ENCODE results near the gene SMTNL1.
A peak's percentile ranks its signal among the peaks of the same experiment; 100 is the strongest.

Gene SMTNL1

DNA sequence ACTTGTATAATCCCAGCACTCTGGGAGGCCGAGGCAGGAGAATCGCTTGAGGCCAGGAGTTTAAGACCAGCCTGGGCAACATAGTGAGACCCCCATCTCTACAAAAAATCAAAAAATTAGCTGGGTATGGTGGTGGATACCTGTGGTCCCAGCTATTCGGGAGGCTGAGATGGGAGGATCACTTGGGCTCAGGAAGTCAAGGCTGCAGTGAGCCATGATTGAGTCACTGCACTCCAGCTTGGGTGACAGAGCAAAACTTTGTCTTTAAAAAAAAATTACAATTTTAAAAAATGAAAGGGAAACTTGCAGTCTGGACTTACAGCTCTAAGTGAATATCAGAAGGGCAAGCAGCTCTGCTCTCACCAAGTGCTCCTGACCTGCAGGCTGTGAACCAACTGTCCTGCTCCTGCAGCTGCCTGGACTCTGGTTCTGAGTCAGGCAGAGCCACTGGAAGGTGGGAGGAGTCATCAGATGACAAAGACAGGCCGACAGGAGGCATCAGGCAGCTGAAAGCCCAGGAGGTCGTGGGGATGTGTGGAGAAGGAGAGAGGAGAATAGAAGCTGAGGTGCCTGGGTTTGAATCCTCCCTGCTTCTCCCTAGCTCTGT, 9.6 kb downstream of the SMTNL1 start:
- no peak for DNase-seq

DNA sequence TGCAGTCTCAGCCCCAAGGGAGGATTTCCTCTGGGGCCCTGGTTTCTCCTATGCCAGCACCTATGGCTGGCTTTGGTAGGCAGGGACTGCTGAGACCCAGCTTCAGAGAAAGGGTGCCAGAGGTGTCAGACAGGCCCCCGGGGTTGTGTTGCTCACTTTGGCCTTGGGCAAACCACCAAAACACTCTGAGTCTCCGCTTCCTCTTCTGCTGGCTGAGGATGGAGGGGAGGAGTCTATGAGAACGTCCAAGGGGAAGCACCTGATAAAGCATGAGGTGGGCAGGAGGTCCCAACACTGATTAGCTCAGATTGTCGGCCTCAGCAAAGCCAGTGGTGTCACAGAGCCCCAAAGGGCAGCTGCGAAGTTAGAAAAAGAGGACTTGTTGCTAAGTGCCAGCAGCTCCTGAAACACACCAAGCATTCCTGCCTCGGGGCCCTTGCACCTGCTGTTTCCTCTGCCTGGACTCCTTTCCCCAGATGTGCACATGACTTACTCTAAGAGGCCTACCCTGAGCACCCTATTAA, 10.5 kb downstream of the SMTNL1 start:
- no peak for DNase-seq

- DNase-seq, result no peak
Observed at GRCh38 chr11:57549983-57550382, 12.6 kb downstream of the SMTNL1 start.

- DNase-seq, result no peak
Observed at GRCh38 chr11:57551941-57552340, 14.5 kb downstream of the SMTNL1 start.

- DNase-seq, result no peak
Observed at GRCh38 chr11:57552479-57552878, 15.1 kb downstream of the SMTNL1 start.

- no peak for DNase-seq
Observed at GRCh38 chr11:57555393-57555792, 18.0 kb downstream of the SMTNL1 start.

GRCh38 chr11:57556041-57556440, 18.6 kb downstream of the SMTNL1 start:
- DNase-seq, result no peak

DNA sequence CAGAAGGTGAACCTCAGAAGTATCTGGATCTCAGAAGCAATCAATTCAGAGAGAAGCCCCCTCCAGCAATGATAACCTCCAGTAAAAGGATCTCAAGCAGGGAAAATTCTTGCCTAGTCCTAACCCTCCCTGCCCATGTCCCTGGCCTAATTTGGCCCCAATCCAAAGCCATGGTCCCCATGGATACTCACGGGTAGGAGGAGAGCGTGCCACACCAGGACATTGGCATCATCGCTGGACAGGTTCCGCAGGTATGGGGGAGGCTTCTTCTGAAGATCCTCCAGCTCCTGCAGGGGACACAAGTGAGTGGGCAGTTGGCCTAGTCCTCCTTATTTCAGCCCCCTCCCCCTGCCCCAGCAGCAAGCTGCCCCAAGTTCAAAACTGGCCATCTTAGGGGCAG, 22.8 kb downstream of the SMTNL1 start:
- DNase-seq, result peak in 1 of 3 experiments; percentile 23

DNA sequence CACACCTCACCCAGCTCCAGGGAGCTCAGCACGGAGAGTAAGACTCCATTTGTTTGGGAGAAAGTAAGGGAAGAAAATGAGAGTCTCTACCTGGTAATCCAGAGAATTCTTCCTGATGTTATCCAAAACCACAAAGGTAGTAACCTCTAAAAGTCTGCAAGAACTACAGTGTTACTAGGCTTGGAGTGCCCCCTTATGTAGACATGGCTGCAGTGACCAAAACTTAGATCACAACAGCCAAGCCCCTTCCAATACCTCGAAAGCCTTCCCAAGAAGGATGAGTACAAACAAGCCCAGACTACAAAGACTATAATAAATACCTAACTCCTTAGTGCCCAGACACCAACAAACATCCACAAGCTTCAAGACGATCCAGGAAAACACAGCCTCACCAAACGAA, 25.2 kb downstream of the SMTNL1 start:
- DNase-seq, result no peak

- DNase-seq, result peak in 1 of 3 experiments; percentile 26
Observed at GRCh38 chr11:57566005-57566904, 28.9 kb downstream of the SMTNL1 start.

DNA sequence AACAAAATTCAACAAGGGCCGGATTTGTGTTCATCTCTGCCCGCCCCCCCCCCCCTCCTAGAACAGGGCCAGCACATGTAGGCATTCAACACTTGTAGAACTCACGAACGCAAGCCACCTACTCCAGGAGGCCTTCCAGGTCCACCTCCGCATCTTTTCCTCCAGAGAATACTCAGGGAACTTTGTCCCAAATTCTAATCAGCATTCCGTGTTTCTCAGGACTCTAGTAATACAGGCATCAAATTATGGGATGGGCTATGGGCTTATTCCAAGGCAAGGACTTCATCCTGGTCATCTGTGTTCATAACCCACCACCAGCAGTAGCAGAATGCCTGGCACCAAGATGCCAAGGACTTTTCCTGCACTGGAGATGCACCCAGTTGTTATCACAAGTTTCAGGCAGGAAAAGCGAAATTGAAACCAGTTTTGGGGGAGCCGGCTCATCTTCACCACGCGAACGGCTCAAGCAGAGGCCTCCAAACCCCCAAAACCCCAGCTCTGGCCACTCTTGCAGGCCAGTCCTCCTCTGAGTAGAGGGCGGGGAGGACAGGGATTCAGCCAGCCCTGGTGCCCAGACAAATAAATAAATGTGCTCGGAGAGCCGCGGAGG, 29.6 kb downstream of the SMTNL1 start:
- no peak for DNase-seq

DNA sequence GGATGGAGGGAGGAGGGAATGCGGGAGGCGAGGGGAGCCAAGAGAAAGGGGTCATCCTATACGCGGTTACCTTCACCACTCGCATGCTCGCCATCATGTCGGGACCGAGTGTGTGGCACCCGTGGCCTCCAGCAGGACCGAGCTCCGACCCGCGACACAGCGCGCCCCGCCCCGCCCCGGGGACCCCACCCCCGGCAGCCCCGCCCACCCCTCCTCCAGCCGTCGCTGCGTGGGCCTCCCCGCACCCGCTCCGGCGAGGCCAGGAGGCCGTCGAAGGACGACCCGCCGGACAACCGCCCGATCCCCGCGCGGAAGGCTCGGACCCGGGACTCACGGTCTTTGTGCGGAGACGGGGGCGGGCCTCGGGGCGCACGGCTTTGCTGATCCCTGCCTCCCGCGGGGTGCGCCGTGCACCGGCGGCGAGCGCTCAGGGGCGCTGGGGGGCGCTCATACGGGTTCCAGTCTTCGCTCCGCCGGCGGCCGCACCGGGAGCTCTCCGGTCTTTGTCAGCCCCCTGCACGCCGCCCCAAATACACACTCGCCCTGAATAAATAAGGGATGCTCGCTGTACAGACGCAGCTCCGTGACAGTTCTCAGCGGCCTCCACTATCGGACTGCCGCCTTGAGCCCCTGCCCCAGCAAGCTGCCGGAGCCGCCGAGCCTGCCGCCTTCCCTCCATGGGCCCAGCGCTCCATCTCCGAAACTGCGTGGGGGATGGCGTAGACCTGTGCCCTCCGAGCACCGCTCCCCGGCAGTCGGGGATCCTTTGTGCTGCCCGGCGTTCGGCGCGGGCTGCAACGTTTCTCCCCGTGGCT, 30.3 kb downstream of the SMTNL1 start, which contains the start of gene UBE2L6:
Gene UBE2L6, minus strand, starts transcription at position 158 of the 815 bp plus-strand sequence. Its CDS starts 61 bp downstream, at position 97.
- peak; percentile 36 to 90 (median 86) for DNase-seq

DNA sequence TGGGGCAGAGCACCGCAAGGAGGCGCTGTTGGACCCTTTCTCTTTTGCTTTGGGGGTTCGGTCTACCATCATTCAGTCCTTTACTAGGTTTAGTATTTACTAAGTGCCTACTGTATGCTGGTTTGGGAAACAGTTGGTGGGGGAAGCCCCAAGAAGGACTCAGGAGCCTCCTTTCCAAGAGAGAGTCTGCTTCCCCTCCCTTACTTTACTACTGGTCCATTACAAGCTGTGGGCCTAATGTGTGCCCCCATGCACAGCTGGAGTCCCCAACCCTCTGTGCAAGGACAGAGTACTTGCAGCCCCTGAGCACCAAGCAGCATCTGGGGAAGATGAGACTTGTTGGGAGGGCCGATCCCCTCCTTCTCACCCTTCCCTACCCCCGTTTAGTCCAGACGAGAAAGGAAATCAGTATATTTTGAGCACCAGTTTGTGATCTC, 31.0 kb downstream of the SMTNL1 start:
- DNase-seq, result peak in 1 of 3 experiments; percentile 73

GRCh38 chr11:57571606-57572005, 34.2 kb downstream of the SMTNL1 start:
- no peak for DNase-seq

- DNase-seq, result no peak
Observed at GRCh38 chr11:57574061-57574460, 36.7 kb downstream of the SMTNL1 start.

- no peak for DNase-seq
Observed at GRCh38 chr11:57584341-57584740, 46.9 kb downstream of the SMTNL1 start.

DNA sequence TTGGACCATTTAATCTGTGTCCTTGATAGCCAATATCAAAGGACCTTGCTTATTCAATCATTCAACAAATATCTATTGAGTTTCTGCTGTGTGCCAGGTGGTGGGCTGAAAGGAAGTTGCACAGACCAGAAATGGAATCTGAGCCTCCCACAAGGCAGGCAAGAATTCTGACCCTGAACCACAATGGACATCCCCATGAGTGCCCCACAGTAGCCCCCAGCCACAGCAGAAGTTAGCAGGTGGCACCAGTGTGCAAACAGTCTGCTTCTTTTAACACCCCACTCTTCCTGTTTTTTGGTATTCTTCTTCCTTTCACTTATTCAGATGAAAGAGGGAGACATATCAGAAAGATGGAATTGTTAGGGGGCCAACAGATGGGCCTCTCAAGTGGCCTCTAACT, 47.9 kb downstream of the SMTNL1 start:
- DNase-seq, result no peak

DNA sequence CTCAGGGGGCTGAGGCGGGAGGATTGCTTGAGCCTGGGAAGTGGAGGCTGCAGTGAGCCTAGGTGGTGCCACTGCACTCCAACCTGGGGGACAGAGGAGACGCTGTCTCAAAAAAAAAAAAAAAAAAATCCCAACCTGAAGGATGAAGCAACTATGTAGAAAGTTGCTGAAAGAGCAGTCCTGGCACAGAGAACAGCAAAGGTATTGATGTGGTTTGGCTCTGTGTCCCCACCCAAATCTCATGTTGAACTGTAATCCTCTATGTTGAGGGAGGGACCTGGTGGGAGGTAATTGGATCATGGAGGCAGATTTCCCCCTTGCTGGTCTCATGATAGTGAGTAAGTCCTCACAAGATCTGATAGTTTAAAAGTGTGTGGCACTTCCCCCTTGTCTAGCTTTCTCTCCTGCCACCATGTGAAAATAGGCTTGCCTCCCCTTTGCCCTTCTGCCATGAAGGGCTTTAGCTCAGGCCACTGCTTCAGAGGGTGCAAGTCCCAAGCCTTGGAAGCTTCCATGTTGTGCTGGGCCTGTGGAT, 49.4 kb downstream of the SMTNL1 start:
- DNase-seq, result no peak

- no peak for DNase-seq
Observed at GRCh38 chr11:57588046-57588710, 50.8 kb downstream of the SMTNL1 start.

DNA sequence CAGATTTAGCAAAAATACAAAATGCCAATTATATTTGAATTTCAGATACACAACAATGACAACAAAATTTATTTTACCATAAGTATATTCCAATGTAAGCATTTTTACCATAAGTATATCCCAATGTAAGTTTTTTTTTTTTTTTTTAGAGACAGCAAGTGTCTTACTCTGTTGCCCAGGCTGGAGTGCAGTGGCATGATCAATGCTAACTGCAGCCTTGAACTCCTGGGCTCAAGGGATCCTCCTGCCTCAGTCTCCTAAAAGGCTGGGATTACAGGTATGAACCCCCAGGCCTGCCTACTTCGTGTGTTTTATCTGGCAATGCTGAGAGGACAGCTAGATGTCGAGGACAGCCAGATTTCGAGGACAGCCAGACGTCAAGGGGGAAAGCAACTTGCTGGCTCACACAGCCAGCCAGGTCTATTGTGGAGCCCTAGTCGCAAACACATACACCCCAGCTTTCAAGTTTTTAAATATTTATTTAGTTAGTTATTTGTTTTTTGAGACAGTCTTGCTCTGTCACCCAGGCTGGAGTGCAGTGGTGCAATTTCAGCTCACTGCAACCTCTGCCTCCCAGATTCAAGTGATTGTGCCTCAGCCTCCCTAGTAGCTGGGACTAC, 59.0 kb downstream of the SMTNL1 start:
- no peak for DNase-seq

- DNase-seq, result no peak
Observed at GRCh38 chr11:57597461-57597915, 60.1 kb downstream of the SMTNL1 start, which contains the start of gene SERPING1. Gene SERPING1 (plus strand): TSS chr11:57597685. CDS start chr11:57598271, 586 bp downstream.
